ENCODE measurements around the gene NAV2.

DNA sequence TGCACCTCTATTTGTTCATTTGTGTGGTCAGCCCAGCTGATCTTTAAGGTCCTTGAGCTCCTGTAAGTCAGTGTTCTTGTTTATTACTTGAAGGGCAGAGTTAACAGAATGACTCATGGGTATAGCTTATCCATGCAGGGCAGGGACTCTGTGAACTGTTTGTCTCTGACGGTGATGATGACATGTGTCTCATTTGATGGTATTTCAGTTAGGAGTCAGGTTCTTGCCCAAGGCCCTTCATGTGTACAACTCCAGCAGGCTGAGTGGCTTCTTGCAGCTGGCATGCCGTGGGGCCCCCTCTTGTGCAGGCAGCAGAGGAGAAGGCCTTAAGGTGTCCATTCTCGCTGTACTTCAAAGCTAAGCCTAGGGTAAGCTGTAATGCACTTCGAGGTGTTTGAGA, 282.5 kb downstream of the NAV2 start:
- TF ChIP-seq, protein P1, sequence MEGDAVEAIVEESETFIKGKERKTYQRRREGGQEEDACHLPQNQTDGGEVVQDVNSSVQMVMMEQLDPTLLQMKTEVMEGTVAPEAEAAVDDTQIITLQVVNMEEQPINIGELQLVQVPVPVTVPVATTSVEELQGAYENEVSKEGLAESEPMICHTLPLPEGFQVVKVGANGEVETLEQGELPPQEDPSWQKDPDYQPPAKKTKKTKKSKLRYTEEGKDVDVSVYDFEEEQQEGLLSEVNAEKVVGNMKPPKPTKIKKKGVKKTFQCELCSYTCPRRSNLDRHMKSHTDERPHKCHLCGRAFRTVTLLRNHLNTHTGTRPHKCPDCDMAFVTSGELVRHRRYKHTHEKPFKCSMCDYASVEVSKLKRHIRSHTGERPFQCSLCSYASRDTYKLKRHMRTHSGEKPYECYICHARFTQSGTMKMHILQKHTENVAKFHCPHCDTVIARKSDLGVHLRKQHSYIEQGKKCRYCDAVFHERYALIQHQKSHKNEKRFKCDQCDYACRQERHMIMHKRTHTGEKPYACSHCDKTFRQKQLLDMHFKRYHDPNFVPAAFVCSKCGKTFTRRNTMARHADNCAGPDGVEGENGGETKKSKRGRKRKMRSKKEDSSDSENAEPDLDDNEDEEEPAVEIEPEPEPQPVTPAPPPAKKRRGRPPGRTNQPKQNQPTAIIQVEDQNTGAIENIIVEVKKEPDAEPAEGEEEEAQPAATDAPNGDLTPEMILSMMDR (IDR thresholded peaks at IDR 0.05): no peak
- no peak for TF ChIP-seq POLR2A (IDR thresholded peaks at IDR 0.05)

Measured in testis (tissue), 2 donors.